Testis (tissue), 3 donors: ENCODE data around the gene TMEM151A. TPM values are rescaled to one million over a fixed set of nuclear protein-coding genes. Genes with fewer than 3 reads are reported as not detected.

ENCODE experiments used
- DNase-seq: peaks from one replicate; pipeline ENCODE4 v3.0.0-alpha.2; 2019
- H3K27ac ChIP-seq, 2 donors: fragments of 200-600 bp; sonication (generic); one replicate each; pipeline ENCODE4 v1.5.1; 2019
- H3K27me3 ChIP-seq: fragments of 200-600 bp; sonication (generic); one replicate; pipeline ENCODE4 v1.5.1; 2019
- H3K36me3 ChIP-seq: fragments of 200-600 bp; sonication (generic); one replicate; pipeline ENCODE4 v1.5.1; 2017; ENCODE audit warnings: low read depth; ENCODE audit errors: missing control alignments
- H3K4me1 ChIP-seq: fragments of 200-600 bp; sonication (generic); one replicate; pipeline ENCODE4 v1.5.1; 2019
- H3K4me3 ChIP-seq, 2 donors: fragments of 200-600 bp; sonication (generic); one replicate each; pipeline ENCODE4 v1.5.1; 2017 to 2019
- H3K9me3 ChIP-seq: fragments of 200-600 bp; sonication (generic); one replicate; pipeline ENCODE4 v1.5.1; 2017
- POLR2A ChIP-seq: fragments of 450-650 bp; IDR thresholded peaks from one replicate; pipeline ENCODE4 v1.6.1; 2017; ENCODE audit warnings: antibody characterized with exemption, mild to moderate bottlenecking, moderate library complexity
- WGBS, 2 donors: methylation state at CpG; one replicate each; pipeline ENCODE4 v1.1.5; 2018; 5-methylcytosine and 5-hydroxymethylcytosine counted together
- intact Hi-C: fragments of 100-400 bp; cut with DNase I; formaldehyde crosslinking; loops from one replicate; pipeline ENCODE4 v1.15.1; 2023; ENCODE audit warnings: low total_unique reads
- polyA plus RNA-seq: library from polyadenylated mRNA; stranded (reverse); fragments of 350-450 nt; fragmentation: Illumina TruSeq; extraction: RNeasy Lipid Tissue Mini Kit (QIAGEN cat#74804); gene quantifications from one replicate; pipeline ENCODE4 v1.2.3, GENCODE V29; 2014; ENCODE audit warnings: low read depth, low replicate concordance; ENCODE audit not compliant: insufficient read depth
- total RNA-seq, 2 donors: library from RNA; depleted of rRNA; stranded (reverse); fragments of >200 nt; gene quantifications; one replicate each; pipeline ENCODE4 v1.2.3, GENCODE V29; 2016
- TF ChIP-seq, protein P1 (sequence below), 3 experiments: fragments of 450-650 bp in 2 of 3; fragments of 200-600 bp in 1 of 3; sonication (generic) in 1 of 3; IDR thresholded peaks; one replicate each; pipeline ENCODE4 v1.5.1; 2016 to 2019; ENCODE audit warnings: antibody characterized with exemption in 3 of 3, mild to moderate bottlenecking in 2 of 3, moderate library complexity in 1 of 3

The TMEM151A gene
- total and polyA plus RNA-seq, 3 donors from 2014 or later, result 0.90 to 1.7 (median 1.4) TPM

DNA sequence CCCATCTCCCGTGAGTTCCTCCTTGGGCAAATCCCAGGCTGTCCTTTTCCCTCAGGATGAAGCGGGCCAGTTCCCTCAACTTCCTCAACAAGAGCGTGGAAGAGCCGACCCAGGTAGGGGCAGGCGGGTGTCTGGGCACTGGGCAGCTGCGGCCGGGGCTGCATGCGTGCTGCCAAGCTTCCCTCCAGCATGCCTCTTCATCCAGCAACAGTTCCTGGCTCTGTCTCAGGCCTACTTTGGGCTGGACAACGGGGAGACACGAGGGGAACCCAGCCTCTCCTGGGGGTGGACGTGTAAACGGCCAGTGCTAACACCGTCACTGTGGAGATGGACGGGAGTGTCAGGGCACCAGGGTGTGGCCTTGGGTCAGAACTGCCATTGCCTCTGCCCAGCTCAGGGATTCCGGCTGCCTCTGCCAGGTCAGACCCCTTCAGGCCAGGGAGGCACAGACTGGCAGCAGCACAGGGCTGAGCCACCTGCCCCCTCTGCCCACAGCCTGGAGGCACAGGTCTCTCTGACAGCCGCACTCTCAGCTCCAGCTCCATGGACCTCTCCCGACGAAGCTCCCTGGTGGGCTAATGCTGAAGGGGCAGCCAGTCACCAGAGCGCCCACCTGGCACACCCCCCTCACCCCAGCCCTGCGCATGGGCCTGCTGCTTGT is 25.2 kb upstream of the TMEM151A start:
- WGBS, 2 donors, result 62 to 77% methylated on average over 14 to 19 of the region's 20 CpGs
- peaks cover 11% of the 10 kb centered on the region for H3K4me1 ChIP-seq
- TF ChIP-seq, protein P1, sequence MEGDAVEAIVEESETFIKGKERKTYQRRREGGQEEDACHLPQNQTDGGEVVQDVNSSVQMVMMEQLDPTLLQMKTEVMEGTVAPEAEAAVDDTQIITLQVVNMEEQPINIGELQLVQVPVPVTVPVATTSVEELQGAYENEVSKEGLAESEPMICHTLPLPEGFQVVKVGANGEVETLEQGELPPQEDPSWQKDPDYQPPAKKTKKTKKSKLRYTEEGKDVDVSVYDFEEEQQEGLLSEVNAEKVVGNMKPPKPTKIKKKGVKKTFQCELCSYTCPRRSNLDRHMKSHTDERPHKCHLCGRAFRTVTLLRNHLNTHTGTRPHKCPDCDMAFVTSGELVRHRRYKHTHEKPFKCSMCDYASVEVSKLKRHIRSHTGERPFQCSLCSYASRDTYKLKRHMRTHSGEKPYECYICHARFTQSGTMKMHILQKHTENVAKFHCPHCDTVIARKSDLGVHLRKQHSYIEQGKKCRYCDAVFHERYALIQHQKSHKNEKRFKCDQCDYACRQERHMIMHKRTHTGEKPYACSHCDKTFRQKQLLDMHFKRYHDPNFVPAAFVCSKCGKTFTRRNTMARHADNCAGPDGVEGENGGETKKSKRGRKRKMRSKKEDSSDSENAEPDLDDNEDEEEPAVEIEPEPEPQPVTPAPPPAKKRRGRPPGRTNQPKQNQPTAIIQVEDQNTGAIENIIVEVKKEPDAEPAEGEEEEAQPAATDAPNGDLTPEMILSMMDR (IDR thresholded peaks at IDR 0.05), result no peak
- H3K36me3 ChIP-seq, result no peaks in the 10 kb centered on the region
- peak overlapping the region; percentile 67 to 79 for H3K4me3 ChIP-seq
- intact Hi-C loops, result no loop called here
- no peaks in the 10 kb centered on the region for H3K9me3 ChIP-seq
- peak overlapping the region; percentile 96 to 97 for H3K27ac ChIP-seq
- no peaks in the 10 kb centered on the region for H3K27me3 ChIP-seq
- no peak for DNase-seq

DNA sequence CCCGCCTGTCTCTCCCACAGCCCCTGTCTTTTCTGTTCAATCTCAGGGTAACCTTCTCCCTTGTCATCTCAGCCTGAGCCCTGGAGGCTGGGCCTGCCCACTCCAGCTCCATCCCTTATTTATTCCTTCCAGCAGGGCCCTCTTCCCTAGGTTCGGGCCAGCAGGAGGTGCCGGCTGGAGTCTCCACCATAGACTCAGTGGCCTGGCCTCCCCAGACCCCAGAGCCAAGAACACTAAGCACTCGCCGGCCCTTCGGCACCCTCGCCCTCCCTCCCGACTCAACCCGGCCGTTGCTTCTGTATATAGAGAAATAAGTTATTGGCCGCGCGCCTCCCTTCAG is 24.7 kb upstream of the TMEM151A start:
- intact Hi-C loops, result no loop called here
- H3K4me1 ChIP-seq, result peaks cover 11% of the 10 kb centered on the region
- H3K27me3 ChIP-seq, result no peaks in the 10 kb centered on the region
- peak overlapping the region; percentile 96 to 97 for H3K27ac ChIP-seq
- 9 to 11% methylated on average over 13 of the region's 13 CpGs for WGBS, 2 donors
- no peak for DNase-seq
- no peak for TF ChIP-seq POLR2A
- TF ChIP-seq, protein P1 (IDR thresholded peaks at IDR 0.05), result peak in 1 of 3 experiments; percentile 20
- H3K36me3 ChIP-seq, result no peaks in the 10 kb centered on the region
- no peaks in the 10 kb centered on the region for H3K9me3 ChIP-seq
- H3K4me3 ChIP-seq, result peak overlapping the region; percentile 67 to 79

DNA sequence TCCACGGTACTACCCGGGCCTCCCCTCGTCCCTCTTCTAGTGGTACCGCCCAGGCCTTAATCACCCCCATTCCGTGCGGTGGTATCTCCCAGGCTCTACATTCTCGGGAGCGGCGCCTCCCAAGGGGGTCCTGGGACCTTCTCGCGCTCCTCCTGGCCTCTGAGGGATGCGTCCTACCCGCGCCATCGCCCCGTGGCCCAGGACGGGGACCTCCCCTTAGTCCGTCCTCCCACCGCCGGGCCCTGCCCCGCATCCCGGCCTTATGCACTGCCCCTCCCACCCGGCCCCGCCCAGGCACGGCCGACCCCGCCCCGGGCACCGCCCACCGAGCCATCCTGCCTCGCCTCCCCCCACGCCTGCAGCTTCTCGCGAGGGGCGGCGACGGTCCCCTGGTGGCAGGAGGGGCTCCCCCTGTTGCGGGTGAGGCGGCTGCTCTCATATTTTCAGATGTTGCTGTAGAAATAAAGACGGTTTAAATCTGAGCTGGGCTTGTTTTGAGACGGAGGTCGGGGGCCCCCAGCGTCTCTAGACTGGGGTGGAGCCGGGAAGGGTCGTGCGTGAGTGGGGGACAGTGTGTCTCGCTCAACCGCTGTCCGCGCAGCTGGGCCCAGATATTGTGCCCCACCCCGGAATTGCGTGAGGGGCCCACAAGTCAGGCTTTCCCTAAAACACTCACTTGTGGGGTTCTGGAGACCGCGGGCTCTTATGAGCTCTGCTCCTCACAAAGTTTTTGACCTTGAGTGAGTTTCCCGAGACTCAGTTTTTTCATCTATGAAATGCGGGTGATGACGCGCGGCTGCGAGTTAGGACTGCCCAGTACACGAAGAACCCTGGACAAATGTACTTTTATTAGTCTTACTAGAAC is 24.1 kb upstream of the TMEM151A start:
- peak; percentile 94 for DNase-seq
- TF ChIP-seq POLR2A, result no peak
- TF ChIP-seq, protein P1 (IDR thresholded peaks at IDR 0.05), result peak in 2 of 3 experiments; percentile 11 to 19
- WGBS, 2 donors, result 0% methylated on average over 9 to 60 of the region's 61 CpGs
- Histone ChIP-seq H3K4me1 (peaks cover 11% of the 10 kb centered on the region), H3K27ac (peak overlapping the region; percentile 96 to 97), H3K36me3 (no peaks in the 10 kb centered on the region), H3K4me3 (peak overlapping the region; percentile 67 to 79), H3K27me3 (no peaks in the 10 kb centered on the region), H3K9me3 (no peaks in the 10 kb centered on the region)
- intact Hi-C loops, result no loop called here

DNA sequence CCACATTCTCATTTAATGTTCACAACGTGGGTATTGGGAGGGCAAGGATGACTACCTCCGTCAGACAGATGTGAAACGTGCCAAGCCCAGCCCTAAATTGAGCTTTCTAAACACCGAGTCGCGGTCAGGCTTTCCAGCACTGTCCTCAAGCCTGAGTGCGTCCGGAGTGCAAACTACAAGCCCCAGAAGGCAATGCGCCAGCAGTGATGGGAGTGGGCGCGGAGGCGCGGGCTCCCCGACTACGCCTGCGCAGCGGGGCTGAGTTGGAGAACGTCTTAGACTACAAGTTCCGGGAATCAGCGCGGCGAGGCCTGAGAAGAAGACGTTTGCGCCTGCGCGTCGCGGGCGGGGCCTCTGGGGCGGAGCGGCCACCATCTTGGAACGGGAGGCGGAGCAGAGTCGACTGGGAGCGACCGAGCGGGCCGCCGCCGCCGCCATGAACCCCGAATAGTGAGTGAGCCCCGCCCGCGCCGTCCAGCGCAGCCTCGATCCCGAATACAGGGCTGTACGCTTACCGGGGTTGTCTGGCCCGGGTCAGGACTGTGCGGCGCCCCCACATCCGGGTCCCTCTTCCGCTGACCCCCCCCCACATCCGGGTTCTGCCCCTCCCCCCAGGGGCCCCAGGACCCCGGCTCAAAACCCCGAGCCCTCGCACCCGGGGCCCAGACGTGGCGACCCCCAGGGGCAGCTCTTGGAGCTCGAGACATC is 23.3 kb upstream of the TMEM151A start, which contains the start of gene RAB1B:
Gene RAB1B, plus strand, starts transcription at position 396 of the 708 bp plus-strand sequence. Its CDS starts 41 bp downstream, at position 437.
- Histone ChIP-seq H3K4me3 (peak within 1 kb of the TSS; percentile 67 to 79), H3K27ac (peak within 1 kb of the TSS; percentile 96 to 97), H3K4me1 (peaks cover 11% of the 10 kb centered on the region), H3K36me3 (no peaks in the 10 kb centered on the region), H3K27me3 (no peaks in the 10 kb centered on the region), H3K9me3 (no peaks in the 10 kb centered on the region)
- intact Hi-C loops, result no loop called here
- TF ChIP-seq POLR2A, result peak; percentile 92
- TF ChIP-seq, protein P1 (IDR thresholded peaks at IDR 0.05), result no peak
- peak; percentile 100 for DNase-seq
- WGBS, 2 donors, result 1 to 3% methylated on average over 7 to 62 of the region's 64 CpGs
